ENCODE data around the gene COL15A1.
"Not testable (repeated sequence)": the region's sequence is repeated elsewhere in the genome, so short reads cannot be mapped to it uniquely, and the experiment has no call there.

Gene COL15A1

DNA sequence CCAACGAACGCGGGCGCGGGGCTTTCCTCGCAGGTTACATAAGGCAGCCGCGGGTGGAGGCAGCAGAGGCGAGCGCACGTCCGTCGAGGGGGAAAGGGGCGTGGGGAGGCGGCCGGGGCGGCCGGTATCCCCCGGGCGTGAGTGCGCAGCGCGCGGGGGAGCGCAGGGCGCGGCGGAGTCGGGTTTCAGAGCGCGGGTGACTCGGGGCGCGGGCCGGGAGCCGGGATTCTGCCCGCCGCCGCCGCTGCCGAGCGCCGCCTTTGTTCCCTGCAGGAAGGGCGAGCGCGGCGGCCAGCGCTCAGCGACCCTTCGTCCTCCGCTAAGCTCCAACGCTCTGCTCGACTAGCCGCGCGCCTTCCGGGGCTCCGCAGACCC lies at the start of gene COL15A1:
Gene COL15A1 (plus strand): TSS at position 226 of the 375 bp plus-strand sequence. CDS start 155 bp downstream, outside the sequence.
- no peak for DNase-seq (ENCODE audit: low read depth)

DNA sequence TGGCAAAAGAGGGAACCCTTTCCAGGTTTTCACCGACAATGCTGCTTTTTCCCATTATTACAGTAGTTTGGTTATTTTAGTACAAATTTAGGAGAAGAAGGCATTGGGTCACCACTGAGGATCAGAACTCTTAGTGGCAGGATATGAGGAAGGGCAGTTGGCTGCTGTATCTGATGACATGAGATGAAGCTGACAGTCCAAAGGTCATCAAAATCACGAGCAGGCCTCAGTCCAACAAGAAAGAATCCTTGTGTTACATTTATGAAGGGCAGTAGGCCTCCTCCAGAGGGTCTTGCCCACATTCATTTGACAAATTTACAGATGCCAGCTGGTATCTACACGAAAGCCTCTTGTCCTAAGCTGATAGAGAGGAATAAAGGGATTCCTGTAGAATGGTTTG lies 49.5 kb upstream of the COL15A1 start:
- DNase-seq (ENCODE audit: low read depth): no peak

DNA sequence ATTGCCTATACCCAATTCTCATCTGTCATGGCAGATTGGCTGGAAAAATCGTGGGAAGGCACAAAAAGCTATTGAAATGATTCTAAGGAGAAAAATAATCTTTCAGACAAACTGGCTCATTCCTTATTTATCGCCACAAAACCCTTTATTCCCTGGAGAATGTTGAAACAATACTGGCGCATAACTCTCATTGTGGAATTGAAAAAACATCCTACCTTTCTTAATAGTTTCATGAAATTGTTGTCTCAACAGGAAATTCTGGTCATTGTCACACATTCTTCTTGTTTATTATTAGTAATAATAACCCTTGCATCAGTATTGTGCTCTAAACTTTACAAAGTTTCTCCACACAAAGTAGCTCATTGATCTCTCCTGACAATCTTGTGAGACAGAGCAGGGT lies 48.9 kb upstream of the COL15A1 start:
- no peak for DNase-seq (ENCODE audit: low read depth)

DNA sequence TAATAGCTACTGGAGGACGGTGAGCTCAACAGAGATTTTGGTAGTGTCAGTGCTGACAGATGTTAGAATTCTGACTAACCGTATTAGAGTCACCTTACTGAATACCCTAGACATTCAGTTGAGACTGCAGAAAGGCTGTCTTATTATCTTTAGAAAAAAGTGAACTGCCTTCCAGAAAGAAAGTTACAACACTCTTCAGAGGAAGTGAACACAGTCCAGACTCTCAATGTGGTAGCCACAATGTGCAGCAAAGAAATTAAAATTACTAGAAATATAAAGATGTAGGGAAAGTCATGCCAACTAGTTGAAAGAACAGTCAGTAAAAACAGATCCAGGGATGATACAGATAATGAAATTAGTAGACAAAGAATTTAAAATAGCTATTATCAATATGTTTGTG lies 47.1 kb upstream of the COL15A1 start:
- no peak for DNase-seq (ENCODE audit: low read depth)

DNA sequence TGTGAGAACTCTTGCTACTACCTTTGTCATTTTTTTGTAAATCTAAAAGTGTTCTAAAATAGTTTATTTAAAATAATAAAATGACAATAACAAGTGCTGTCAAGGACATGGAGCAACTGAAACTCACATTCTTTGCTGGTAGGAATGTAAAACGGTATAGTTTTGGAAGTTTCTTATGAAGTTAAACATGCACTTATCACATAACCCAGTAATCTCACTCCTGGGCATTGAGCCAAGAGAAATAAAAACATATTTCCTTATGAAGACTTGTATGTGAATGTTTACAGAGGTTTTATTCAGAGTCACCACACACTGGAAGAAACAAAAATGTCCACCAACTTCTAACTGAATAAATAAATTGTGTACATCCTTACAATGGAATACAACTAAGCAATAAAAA lies 46.0 kb upstream of the COL15A1 start:
- DNase-seq (ENCODE audit: low read depth): no peak

DNA sequence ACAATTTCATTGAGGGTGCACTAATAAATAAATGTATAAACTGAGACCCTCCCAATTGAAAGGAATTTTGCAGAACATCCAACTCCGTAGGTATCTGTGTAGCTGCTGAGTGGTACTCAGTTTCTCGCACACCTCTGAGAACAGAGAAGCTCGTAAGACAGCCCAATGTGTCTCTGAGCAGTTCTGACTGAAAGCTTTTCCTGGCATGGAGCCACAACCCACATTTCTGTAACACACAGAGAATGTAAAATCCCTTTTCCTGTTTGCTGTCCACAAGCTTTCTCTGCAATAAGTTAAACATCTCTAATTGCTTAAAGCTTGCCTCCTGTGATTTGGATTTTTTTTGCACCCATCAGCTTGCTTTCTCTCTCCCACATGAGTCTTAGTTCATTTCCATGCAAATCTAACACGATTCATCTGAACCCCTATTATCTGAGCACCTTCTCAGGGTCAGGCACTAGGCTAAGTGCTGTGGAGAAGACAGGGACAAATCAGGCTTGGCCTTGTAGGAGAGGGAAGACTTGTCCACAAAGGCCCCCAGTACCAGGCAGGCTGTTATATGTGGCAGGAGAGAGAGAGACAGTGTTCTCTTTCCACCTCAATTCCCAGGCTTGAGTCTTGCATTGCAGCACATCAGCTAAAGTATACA lies 44.2 kb upstream of the COL15A1 start:
- no peak for DNase-seq (ENCODE audit: low read depth)

DNA sequence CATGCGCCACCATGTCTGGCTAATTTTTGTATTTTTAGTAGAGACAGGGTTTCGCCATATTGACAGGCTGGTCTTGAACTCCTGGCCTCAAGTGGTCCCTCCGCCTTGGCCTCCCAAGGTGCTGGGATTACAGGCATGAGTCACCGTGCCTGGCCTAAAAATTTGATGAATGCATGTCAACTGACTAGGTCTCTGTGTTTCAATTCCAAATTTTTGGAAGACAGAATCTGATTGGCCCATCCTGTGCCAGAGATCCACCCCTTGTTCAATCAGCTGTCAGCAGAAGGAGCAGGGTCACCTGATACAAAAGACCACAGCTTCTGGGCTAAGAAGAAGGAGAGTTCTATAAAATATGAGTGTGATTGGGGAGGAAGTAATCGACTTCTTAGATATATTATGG lies 43.5 kb upstream of the COL15A1 start:
- DNase-seq (ENCODE audit: low read depth): no peak

DNA sequence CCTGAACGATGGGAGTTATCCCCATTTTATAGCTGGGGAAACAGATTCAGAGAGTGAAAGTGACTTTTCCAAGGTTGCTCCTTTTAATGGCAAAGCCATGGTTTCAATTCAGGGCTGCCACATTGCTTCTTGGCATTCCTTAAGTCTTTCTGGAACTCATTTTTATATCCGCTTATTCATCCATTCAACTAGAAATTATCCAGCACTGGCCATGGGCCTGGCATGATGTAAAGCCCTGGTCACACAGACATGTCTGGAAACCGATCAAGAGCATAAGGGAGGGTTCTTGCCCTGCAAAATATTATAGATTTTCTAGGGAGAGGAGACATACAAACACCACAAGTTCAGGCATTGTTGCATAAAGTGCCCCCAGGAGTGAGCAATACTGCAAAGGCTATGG lies 43.0 kb upstream of the COL15A1 start:
- no peak for DNase-seq (ENCODE audit: low read depth)

DNA sequence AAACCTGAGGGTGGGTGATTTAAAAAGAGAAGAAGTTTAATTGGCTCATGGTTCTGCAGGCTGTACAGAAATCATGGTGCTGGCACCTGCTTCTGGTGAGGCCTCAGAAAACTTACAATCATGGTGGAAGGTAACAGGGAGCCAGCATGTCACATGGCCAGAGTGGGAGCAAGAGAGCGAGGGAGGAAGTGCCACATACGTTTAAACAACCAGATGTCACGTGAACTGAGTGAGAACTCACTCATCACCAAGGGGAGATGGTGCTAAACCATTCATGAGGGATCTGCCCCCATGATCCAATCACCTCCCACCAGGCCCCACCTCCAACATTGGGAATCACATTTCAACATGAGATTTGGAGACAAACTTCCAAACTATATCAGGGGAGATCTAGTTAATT lies 41.9 kb upstream of the COL15A1 start:
- DNase-seq (ENCODE audit: low read depth): not testable (repeated sequence)

DNA sequence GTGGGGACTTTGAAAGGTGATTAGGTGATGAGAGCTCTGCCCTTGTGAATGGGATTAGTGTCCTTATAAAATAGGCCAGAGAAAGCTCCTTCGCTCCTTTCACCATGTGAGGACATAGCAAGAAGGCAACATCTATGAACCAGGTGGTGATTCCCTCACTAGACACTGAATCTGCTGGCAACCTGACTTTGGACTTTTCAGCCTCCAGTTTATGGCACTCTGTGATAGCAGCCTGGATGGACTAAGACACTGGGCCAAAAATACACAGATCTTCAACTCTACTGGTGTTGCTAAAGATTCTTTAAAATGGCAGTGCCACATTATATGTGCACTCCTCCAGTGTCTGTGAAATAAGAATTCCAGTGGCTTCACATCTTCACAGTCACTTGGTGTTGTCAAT lies 41.2 kb upstream of the COL15A1 start:
- no peak for DNase-seq (ENCODE audit: low read depth)

DNA sequence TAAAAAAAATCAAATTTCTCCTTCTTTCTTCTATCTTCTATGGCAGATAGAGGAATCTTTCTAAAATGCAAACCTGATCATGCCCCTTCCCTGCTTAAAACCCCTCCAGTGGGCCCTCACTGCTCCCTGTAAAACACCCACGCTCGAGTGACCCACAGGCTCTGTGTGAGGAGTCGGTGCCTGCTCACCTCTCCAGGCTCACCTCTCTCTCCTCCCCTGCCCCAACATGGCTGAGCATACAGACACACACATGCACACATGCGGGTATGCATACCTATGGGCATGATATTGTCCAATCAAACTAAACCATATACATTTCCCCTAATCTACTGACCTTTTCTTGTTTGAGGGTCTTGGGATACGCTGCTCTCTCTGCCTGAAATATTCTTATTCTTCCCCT lies 40.8 kb upstream of the COL15A1 start:
- no peak for DNase-seq (ENCODE audit: low read depth)

DNA sequence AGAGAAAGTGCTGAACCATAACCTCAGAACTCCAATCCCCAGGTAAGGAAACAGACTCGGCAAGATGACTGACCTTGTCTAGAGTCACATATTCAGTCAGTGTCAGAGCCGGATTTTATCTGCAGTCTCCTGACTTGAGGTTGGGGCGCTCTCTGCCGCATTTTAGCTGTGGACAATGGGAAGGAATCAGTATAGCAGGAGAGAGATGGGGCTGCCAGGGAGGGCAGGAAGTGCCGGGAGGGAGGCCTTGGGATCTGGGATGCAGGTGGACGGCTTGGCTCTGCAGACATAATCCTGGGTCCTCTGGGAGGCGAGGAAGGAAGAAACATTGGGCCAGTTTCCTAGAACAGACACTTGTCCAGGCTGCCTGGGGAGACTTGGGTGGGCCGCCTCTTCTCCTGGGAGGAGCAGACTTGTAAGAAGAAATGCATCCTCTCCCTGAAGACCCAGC lies 39.7 kb upstream of the COL15A1 start:
- no peak for DNase-seq (ENCODE audit: low read depth)

DNA sequence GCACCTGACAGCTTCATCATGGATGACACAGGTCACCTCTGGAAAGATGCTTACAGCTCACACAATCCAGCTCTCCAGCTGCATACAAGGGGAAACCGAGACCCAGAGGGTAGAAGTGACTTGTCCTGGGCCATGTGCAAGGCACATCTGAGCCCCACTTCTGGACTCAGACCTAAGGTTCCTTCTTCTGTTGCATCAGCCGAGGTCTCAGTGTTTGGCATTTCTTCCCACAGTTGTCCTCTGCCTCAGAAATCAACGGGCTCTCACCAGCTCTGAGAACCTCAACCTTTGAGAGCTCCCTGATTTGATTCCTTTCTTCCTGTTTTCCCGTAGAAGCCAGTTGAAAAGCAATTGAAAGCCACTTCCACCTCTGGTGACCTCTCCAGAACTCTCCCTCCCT lies 38.7 kb upstream of the COL15A1 start:
- no peak for DNase-seq (ENCODE audit: low read depth)

DNA sequence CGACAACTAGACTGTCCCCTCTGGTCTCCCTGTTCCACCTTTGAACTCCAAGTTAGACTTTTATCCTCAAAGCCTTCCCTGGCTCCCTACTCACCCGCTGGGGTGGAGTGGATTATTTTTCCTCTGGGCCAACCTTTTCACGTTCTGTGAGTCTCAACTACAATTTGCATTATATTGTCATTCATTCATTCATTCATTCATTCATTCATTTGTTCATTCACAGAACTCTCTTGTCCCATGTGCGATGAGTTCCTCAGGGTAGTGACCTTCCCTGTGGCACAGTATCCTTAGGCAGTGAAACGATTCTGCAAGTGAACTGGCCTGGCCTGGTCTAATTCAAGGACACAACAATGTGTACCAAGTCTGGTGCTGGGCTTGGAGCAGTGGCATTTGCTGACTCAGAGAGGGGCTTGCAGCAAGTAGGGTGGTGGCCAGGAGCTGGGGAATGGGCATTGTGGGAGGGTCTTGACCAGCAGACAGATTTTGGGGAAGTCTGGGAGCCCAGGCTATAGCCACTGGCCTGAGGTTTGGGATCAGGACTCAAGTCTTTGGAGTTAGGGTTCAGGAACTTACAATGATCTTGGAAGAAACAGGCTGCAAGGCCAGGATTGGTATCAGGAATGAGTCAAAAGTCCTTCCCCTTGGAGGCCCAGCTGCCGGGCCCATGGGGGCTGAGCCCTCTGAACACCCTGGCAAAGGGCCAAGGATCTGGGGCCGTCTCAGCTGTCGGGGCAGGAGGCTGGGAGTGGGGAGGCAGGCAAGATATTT lies 37.2 kb upstream of the COL15A1 start:
- no peak for DNase-seq (ENCODE audit: low read depth)

DNA sequence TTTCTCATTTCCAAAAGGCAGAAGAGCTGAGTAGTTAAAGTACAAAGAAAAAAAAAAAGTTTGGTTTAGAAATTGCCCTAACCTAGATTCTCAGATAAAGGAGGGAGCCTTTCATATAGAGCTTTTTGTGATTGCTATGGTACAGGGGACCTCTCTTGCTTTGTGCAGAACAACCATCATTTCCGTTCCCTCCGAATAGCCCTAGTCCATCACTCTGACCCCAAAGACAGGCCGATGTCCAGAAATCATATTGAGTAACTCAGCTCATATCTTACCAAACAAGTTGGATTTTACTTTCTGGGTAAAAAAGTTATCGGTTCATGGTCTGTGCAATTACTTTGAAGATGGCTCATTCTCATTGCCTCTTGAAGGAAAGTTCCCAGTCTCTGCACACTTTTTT lies 36.7 kb upstream of the COL15A1 start:
- DNase-seq (ENCODE audit: low read depth): no peak

DNA sequence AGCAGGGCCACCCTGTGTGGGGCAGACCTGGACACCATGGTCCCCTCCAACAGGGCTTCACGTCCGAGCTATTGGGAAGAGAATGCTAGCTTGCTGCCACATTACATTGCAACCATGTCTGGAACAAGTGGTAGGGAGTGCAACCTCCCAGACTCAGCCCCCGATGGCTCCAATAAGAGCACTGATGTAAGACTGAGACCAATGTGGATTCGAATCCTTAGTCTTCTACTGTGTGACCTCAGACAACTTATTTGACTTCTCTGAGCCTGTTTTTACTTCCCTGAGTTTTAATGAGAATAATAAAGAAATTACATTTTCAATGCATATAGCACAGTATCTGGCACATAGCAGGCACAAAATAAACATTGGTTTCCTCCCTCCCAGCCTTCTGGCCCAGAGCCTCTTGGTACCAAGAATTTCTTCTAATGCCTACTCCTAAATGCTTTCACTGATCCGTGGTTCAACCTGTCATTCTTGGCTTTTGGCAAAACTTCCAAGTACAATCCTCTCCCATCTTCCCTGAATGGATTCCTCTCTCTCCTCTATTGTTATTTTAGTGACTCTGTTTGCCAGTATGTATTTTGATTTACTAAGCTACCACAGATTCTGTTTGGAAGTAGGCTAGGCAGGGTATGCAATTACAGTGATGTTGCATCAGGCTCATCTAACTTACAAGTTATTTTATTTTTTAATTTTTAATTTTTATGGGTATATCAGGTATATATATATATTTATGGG lies 34.6 kb upstream of the COL15A1 start:
- no peak for DNase-seq (ENCODE audit: low read depth)

DNA sequence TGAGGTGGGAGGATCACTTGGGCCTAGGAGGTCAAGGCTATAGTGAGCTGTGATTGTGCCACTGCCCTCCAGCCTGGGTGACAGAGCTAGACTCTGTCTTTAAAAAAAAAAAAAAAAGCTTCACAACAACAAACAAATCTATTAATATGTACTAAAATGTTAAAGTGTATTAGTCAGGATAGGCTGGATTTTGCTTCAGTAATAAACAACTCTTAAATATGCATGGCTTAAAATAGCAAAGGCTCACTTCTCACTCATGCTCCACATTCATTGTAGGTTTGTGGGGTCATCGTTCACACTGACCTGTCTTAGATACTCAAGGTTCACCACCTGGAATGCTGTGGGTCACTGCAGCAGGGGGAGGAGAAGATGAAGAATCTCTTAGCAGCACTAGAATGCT lies 33.8 kb upstream of the COL15A1 start:
- DNase-seq (ENCODE audit: low read depth): no peak

DNA sequence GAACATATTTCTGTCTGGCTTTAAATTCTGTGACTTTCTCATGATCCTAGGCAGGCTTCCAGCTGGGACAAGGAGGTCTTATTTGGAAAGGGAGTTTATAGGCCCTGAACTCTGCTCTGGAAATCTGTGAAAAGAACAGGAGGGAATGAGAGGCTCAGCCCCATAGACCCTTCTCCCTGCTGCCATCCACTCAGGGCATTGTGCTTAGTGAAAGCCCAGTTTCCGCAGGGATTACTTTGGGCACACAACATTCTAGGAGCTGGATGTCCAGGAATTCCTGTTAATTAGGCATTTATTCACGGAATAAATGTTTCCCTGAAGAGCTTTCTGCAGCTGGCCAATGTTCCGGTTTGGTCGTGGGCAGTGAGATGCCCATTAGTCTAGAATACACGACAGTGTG lies 32.7 kb upstream of the COL15A1 start:
- no peak for DNase-seq (ENCODE audit: low read depth)

DNA sequence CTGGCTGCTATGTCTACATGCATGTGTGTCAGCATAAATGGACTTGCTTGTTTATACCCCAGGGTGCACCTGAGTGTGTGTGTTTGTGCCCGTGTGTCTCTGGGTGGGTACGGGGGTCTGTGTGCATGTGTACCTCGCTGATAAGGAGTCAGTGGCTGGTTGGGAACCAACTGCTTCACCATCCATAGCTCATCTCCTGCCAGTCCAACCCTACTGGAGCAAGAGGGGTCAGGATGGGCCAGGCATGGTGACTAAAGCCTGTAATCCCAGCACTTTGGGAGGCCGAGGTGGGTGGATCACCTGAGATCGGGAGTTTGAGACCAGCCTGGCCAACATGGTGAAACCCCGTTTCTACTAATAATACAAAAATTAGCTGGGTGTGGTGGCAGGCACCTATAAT lies 32.0 kb upstream of the COL15A1 start:
- not testable (repeated sequence) for DNase-seq (ENCODE audit: low read depth)

DNA sequence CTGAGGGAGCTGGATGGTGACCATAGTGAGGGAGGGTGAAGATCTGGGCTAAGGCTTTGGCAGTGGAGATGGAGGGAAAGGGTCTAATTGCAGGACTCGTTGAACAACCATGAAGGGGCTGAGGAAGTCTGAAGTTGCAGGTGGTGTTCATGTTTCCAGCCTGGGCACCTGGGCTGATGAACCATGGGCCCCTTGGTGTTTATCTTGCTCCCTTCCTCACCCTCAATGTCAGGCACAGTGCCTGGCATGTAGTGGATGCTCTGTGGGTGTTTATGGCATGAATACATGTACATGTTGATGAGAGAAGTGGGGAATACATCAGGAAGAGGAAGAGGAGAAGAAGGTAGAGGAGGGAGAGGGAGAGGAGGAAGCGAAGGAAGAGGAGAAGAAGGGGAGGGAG lies 31.3 kb upstream of the COL15A1 start:
- DNase-seq (ENCODE audit: low read depth): no peak

DNA sequence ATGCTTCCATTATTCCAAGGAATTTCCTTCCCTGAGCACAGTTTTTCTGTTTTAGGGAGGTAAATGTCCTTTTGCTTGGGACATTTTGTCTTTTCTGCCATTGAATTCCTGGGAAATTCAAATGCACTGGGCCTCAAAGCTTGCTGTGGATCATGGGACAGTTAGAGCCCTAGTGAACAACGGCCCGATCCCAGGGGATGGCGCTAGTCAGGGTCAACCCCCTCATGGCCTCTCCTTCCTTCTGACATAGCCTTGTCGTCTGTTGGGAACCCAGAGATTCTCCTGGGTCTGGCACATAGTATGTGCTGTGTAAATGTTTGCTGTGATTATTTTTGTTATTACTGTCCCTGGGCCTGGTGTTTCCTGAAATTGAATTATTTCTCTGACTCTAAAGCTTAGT lies 30.7 kb upstream of the COL15A1 start:
- no peak for DNase-seq (ENCODE audit: low read depth)

DNA sequence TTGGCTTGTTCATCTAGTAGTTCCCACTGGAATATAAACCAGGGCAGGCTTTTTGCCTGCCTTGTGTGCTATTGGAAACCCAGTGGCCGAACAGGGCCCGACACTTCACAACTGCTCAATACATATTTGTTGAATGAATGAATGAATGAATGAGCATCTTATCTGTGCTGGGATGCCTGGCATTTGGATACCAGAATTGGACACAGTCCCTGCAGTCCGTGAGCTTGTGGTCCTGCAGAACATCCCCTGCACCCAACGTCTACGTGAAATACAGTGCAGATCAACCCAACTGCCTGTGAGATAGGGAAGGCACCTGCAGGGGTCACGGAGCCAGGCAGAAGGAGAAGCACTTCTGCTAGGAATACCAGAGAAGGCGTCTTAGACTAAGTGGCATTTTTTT lies 30.0 kb upstream of the COL15A1 start:
- DNase-seq (ENCODE audit: low read depth): no peak

DNA sequence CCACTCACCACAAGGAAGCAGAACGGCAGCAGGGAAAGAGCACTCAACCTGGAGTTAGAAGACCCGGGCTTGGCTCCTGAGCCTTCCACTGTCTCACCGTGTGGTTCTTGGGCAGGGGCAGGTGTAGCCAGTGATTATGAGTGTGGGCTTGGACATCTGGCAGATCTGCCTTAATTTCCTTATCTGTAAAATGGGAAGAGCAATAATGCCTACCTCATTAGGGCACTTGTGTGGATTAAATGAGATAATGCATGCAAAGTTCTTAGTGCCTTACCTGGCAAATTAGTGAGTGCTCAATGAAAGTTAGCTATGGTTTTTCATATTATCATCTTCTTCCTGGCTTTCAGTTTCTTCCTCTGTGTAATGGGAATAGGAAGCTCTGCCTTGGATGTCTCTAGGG lies 28.1 kb upstream of the COL15A1 start:
- no peak for DNase-seq (ENCODE audit: low read depth)
